Right lobe of liver (tissue), 4 donors: ENCODE results near the gene CNKSR2.

ENCODE experiments used
- POLR2A ChIP-seq: fragments of 450-650 bp; IDR thresholded peaks from one replicate; pipeline ENCODE4 v1.6.1; 2017; ENCODE audit warnings: antibody characterized with exemption, mild to moderate bottlenecking
- TF ChIP-seq, protein P1 (sequence below), 4 donors: fragments of 200-600 bp in 3 of 4; fragments of 450-650 bp in 1 of 4; IDR thresholded peaks; one replicate each; pipeline versions ENCODE4 v1.5.1 to v1.8.0; 2016 to 2022; ENCODE audit warnings: antibody characterized with exemption in 4 of 4, mild to moderate bottlenecking in 2 of 4
- donor health status: DM: no; HTN: no; CAD: no.
- donor health status: DM: no; HTN: no; CAD: no.
- donor health status: DM: no; HTN: yes; CAD: no.

- TF ChIP-seq, protein P1, sequence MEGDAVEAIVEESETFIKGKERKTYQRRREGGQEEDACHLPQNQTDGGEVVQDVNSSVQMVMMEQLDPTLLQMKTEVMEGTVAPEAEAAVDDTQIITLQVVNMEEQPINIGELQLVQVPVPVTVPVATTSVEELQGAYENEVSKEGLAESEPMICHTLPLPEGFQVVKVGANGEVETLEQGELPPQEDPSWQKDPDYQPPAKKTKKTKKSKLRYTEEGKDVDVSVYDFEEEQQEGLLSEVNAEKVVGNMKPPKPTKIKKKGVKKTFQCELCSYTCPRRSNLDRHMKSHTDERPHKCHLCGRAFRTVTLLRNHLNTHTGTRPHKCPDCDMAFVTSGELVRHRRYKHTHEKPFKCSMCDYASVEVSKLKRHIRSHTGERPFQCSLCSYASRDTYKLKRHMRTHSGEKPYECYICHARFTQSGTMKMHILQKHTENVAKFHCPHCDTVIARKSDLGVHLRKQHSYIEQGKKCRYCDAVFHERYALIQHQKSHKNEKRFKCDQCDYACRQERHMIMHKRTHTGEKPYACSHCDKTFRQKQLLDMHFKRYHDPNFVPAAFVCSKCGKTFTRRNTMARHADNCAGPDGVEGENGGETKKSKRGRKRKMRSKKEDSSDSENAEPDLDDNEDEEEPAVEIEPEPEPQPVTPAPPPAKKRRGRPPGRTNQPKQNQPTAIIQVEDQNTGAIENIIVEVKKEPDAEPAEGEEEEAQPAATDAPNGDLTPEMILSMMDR (IDR thresholded peaks at IDR 0.05): no peak
- no peak for TF ChIP-seq POLR2A
Observed at GRCh38 chrX:21660156-21660555, 285.9 kb downstream of the CNKSR2 start.
